ENCODE results near the gene ZNF565.

ZNF565 gene

DNA sequence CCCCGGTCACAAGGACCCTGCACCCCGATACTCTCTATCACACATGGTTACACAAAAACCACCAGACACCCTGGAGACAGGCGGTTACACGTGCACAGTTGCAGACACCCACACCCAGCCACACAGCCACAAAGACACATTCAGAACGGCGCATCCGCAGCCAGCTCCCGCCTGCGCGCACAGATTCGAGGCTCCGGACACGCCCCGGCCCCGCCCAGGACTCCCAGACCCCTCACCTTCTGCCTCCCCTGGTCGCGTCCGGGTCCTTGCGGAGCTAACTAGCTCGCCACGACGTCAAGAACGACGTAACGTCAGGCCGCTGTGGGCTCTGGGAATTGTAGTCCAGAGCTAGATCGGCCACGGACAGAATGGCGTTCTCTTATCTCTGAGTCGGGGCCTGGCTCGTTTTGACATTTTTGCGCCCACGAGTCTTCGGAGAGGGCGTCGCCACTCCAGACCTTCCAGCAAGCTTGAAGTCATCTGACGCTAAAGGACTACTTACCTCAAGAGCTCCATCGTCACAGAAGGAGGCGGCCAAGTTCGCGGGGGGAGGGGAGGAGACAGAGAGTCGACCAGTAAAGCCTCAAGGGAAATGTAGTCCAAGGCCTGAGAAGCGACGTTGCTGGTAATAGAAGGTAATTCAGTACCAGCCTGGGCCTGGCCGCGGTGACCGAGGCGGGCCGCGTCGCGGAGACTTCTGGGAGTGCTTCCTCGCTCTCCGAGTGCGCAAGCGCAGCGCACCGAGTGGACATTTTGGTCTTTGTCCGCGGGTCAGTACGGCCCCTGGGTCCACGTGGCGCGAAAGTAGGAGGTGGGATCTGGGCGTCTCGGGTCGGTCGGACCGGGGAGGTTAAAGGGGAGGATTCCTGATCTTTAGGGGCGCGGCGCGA, at the start of gene ZNF565, which contains the start of gene ZNF146:
Gene ZNF565, minus strand, starts transcription at position 280 of the 890 bp plus-strand sequence. CDS start 12,680 bp downstream, outside the sequence.
Gene ZNF146, plus strand, starts transcription at position 721 of the 890 bp plus-strand sequence. CDS start 21,335 bp downstream, outside the sequence.
- DNase-seq, result peak; percentile 98
- TF ChIP-seq GATA1 (IDR thresholded peaks at IDR 0.05; ENCODE audit: low read depth, low read length), result peak; percentile 22
- TF ChIP-seq POLR2A (IDR thresholded peaks at IDR 0.05; ENCODE audit: low read length), result peak; percentile 93

DNA sequence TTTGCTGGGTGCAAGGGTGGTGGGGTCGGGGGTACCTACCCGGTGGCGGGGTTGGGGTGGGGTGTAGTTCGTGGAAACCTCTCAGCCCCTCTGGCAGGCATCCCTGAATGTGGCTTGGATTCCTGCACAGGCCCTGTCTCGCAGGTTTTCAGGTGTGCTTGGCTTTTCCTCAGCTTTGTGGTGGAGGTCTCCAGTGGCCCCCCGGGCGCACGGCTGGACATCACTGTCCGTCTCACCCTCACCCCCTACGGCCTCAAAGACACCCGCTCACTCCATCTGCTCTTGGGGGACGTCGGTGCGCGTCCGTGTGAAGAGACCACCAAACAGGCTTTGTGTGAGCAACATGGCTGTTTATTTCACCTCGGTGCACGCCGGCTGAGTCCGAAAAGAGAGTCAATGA, 44.7 kb upstream of the ZNF565 start:
- TF ChIP-seq GATA1 (IDR thresholded peaks at IDR 0.05; ENCODE audit: low read depth, low read length), result no peak
- TF ChIP-seq POLR2A (IDR thresholded peaks at IDR 0.05; ENCODE audit: low read length), result no peak

DNA sequence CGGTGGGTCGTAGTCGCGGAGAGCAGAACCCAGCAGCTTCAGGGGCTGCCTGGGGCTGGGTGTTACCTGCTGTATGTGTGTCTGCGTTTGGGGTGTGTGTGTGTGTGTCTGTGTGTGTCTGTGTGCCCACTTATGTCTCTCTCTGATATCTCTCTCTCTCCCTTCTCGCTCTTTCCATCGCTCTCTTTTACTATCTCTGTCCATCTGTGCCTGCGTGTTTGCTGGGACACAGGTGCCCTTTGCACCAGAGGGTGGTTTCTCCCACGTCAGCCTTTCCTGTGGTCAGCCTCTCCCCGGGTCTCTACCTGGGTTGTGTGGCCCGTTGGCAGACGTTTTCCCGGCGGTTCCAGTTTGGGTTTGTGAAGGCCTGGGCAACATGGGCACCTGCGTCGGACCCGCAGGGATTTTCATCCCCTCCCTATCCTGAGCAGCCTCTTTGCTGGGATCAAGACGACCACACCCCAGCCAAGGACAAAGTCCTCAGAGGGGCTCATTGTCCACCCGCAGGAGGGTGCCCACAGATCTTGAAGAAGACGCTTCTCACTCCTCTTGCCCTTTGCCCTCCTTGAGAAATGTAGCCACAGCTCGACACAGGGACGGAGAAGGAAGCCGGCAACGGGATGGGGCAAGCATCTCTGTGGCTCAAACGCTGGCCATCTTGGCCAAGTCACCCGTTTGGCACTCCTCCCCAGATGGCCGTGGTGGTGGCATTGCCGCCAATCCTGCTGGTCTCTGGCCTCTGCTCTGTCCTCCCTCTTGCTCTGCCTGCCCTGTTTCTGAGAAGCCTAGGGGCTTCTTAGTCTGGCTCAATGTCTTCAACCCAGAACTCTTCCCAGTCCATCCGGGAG, 43.8 kb upstream of the ZNF565 start:
- no peak for DNase-seq
- TF ChIP-seq POLR2A (IDR thresholded peaks at IDR 0.05; ENCODE audit: low read length) (no peak), GATA1 (IDR thresholded peaks at IDR 0.05; ENCODE audit: low read depth, low read length) (no peak)

More for the DNA sequence above, 44.7 kb upstream of the ZNF565 start:
- DNase-seq, result no peak

DNA sequence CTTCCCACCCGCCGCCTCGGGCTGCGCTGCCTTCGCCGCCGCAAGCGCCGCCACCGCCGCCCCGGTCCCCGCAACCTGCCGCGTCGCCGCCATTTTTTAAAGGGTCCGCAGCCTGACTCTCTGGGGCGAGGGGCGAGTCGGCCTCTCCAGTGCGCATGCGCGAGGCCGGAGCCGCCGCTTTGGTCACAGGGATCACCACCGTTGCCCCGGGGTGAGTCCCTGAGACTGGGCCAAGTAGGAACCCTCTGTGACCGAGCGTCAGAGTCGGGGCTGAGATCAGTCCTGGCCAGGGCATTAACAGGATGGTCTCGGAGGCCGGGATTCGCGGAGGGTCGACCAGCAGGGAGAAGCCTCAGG, 43.0 kb upstream of the ZNF565 start:
- no peak for DNase-seq
- TF ChIP-seq POLR2A (IDR thresholded peaks at IDR 0.05; ENCODE audit: low read length) (no peak), GATA1 (IDR thresholded peaks at IDR 0.05; ENCODE audit: low read depth, low read length) (no peak)

DNA sequence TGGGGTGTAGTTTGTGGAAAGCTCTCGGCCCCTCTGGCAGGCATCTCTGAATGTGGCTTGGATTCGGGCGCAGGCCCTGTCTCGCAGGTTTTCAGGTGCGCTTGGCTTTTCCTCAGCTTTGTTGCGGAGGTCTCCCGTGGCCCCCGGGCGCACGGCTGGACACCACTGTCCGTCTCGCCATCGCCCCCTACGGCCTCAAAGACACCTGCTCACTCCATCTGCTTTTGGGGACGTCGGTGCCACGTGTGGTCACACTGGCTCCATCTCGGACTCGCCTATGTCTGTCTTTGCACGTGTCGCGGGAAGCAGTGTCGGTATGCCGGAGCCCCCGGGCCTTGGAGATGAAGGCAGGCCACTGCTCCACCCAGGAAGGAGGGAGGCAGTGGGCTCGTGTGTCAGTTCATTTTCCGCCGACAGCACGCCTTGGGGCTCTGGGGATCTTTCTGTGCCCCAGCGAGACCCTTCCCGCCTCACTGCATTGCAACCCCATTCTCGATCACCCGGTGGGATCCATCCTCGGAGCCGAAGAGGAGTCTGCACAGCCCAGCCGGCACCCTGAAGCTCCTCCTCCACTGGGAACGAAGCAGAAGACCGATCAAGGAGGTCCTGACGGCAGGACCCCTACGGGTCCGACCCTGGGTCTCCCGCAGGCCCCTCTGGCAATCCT, 42.5 kb upstream of the ZNF565 start:
- TF ChIP-seq GATA1 (IDR thresholded peaks at IDR 0.05; ENCODE audit: low read depth, low read length), result no peak
- TF ChIP-seq POLR2A (IDR thresholded peaks at IDR 0.05; ENCODE audit: low read length), result no peak
- no peak for DNase-seq

DNA sequence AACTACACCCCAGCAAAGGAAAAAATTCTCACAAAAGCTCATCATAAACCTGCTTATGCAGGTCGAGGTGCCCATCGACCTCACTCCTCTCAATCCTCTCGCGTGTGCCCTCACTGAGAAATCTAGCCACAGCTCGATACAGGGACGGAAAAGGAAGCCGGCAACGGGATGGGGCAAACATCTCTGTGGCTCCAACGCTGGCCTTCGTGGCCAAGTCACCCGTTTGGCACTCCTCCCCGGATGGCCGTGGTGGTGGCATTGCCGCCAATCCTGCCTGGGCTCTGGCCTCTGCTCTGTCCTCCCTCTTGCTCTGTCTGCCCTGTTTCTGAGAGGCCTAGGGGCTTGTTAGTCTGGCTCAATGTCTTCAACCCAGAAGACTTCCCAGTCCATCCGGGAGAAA, 41.6 kb upstream of the ZNF565 start:
- TF ChIP-seq POLR2A (IDR thresholded peaks at IDR 0.05; ENCODE audit: low read length), result no peak
- no peak for TF ChIP-seq GATA1 (IDR thresholded peaks at IDR 0.05; ENCODE audit: low read depth, low read length)
- DNase-seq, result no peak

DNA sequence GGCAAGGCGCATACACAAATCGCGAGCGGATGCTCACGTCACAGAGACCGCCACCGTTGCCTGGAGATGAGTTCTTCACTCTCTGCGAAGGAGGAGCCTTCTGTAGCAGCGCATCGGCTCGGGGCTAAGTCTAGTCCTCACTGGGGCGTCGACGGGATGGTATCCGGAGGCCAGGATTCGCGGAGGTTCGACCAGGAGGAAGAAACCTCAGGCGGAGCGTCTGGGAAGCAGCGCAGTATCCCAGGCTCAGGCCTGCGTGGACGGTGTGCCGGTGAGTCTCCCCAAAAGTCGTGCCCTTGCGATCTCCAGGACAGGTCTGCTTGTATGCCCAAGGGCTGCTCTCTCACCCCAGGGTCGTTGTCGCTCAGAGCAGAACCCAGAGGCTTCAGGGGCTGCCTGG, 40.9 kb upstream of the ZNF565 start:
- no peak for DNase-seq
- TF ChIP-seq POLR2A (IDR thresholded peaks at IDR 0.05; ENCODE audit: low read length) (no peak), GATA1 (IDR thresholded peaks at IDR 0.05; ENCODE audit: low read depth, low read length) (no peak)

DNA sequence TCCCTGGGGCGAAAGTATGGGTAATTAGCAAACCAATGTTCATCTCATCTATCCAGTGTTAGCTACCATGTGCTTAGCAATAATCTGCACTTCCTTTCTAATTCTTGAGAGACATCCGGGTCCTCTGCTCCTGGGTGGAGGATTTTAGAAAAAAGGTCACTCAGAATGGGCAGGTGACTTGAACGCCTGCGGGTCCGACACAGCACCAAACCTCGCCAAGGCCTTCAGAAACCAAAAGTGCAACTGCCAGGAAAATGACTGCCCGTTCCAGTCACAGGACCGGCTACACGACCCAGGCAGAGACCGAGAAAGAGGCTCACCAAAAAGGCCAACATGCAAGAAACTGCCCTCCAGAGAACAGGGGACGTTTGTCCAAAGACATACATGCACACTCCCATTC, 40.4 kb upstream of the ZNF565 start:
- TF ChIP-seq GATA1 (IDR thresholded peaks at IDR 0.05; ENCODE audit: low read depth, low read length) (no peak), POLR2A (IDR thresholded peaks at IDR 0.05; ENCODE audit: low read length) (no peak)
- no peak for DNase-seq

DNA sequence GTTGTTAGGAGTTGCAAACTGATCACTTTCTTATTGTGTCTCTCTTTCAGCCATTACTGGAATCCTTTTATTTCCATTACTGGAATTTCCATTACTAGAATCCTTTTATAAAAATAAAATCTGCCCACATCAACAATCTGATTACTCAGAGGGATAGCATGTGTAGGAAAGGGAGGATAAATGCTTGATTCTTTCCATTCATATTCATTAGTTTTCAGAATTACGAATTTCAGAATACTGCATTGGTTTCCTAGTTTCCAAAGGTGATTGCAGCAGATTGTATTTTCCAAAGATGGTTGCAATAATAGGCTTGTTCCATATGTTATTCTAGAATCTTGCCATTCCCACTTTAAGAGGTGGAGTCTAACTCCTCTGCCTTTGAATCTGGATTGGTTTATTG, 37.6 kb upstream of the ZNF565 start:
- no peak for TF ChIP-seq GATA1 (IDR thresholded peaks at IDR 0.05; ENCODE audit: low read depth, low read length)
- no peak for TF ChIP-seq POLR2A (IDR thresholded peaks at IDR 0.05; ENCODE audit: low read length)

DNA sequence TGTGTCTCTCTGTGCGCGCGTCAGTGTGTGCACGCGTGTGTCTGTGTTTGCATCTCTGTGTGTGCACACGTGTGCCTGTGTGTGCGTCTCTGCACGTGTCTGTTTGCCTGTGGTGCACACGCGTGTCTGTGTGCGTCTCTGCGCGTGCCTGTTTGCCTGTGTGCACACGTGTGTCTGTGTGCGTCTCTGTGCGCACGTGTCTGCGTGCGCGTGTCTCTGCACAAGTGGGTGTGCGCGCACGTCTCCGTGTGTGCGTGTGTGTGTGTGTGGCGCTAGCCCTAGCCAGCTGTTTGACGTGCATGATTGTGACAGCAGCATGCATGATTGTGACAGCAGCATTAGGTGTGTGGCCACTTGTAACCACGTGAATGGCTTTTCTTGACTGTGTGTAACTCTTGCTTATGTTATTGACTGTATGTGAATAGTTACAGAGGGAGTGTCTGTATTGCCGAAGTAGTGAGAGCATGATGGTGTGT, 31.6 kb upstream of the ZNF565 start:
- no peak for DNase-seq
- TF ChIP-seq POLR2A (IDR thresholded peaks at IDR 0.05; ENCODE audit: low read length), result no peak
- TF ChIP-seq GATA1 (IDR thresholded peaks at IDR 0.05; ENCODE audit: low read depth, low read length), result no peak

More for the DNA sequence above, 37.6 kb upstream of the ZNF565 start:
- DNase-seq, result no peak

DNA sequence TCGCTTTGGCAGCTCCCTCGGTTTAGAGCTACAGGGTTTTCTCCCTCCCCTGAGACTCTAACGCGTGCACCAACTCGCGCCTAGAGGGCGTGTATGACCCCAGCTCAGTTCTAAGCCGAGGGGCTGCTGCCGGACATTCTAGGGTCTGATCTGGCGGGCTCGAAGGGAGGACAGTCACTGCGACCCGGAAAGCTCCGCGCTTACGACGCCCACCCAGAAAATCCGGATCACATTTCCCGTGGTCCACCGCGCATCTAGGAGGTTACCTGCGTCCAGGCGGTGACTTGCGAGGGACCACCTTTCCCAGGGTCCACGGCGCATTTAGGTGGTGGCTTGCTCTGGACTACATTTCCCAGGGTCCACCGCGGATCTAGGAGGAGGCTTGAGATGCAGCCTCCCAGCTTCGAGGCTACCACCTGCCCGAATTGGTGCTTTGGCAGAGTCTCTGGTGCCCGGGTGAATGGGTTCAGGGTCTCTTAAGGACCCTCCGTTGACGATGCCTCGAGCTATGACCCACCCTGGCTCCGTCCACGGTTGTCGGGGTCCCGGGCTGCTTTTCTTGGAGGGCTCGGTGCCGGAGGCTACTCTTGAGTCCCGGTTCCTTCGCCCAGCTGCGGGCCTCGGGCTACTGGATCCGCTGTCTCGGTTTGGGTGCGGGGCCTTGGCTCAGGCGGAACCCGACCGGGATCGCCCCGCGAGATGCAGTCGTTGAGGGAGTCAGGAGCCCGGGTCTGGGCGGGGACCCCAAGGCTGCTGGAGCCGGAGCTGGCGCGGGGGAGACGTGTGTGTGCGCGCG, 30.9 kb upstream of the ZNF565 start:
- no peak for DNase-seq
- TF ChIP-seq POLR2A (IDR thresholded peaks at IDR 0.05; ENCODE audit: low read length) (no peak), GATA1 (IDR thresholded peaks at IDR 0.05; ENCODE audit: low read depth, low read length) (no peak)

DNA sequence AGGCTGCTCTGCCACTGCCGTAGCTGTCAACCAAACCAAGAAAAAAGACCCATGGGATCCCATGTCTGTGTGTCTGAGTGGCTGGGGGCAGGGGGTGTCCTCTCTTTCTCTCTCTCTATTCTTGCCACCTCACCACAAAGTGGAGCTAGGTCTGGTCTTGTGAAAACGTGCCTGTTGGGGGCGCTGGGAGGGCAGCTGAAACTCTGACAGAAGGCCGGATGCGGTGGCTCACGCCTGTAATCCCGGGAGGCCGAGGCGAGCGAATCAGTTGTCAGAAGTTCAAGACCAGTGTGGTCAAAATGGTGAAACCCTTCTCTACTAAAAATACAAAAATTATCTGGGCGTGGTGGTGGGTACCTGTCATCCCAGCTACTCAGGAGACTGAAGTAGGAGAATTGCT, 29.6 kb upstream of the ZNF565 start:
- DNase-seq, result no peak
- TF ChIP-seq GATA1 (IDR thresholded peaks at IDR 0.05; ENCODE audit: low read depth, low read length), result no peak
- TF ChIP-seq POLR2A (IDR thresholded peaks at IDR 0.05; ENCODE audit: low read length), result no peak

DNA sequence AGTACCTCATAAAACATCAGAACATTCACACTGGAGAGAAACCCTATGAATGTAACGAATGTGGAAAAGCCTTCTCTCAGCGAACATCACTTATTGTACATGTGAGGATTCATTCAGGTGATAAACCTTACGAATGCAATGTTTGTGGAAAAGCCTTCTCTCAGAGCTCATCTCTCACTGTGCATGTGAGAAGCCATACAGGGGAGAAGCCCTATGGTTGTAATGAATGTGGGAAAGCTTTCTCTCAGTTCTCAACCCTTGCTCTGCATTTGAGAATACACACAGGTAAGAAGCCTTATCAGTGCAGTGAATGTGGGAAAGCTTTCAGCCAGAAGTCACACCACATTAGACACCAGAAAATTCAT, 22.5 kb upstream of the ZNF565 start:
- no peak for TF ChIP-seq GATA1 (IDR thresholded peaks at IDR 0.05; ENCODE audit: low read depth, low read length)
- TF ChIP-seq POLR2A (IDR thresholded peaks at IDR 0.05; ENCODE audit: low read length), result no peak
- no peak for DNase-seq
